ENCODE results near the gene ELANE.

DNA sequence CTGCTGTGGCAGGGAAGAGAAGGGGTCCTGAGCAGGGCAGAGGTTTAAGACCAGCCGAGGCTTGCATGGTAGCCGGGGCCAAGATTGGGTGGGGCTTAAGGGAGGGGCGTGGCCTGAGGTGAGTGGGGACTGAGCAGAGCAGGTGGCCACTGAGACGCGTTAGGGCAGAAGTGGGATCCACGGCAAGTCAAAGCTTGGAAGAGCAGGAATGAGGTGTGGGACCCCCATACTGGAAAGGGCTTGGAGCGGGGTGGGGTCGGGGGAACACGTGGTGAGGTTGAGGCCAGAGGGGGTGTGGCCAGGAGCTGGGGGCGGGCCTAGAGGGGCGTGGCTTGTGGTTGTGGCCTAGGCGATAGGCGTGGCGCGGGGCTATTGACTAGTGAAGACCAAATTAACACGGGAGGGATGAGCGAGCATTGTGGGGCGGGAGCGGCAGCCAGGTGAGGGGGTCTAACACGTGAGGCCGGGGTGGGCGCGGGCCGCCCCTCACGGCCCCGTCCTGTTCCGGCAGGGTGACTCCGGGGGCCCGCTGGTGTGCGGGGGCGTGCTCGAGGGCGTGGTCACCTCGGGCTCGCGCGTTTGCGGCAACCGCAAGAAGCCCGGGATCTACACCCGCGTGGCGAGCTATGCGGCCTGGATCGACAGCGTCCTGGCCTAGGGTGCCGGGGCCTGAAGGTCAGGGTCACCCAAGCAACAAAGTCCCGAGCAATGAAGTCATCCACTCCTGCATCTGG is 10.6 kb downstream of the ELANE start:
- TF ChIP-seq EZH2 (IDR thresholded peaks at IDR 0.05; ENCODE audit: borderline replicate concordance, low read length): no peak
- TF ChIP-seq, protein P1, sequence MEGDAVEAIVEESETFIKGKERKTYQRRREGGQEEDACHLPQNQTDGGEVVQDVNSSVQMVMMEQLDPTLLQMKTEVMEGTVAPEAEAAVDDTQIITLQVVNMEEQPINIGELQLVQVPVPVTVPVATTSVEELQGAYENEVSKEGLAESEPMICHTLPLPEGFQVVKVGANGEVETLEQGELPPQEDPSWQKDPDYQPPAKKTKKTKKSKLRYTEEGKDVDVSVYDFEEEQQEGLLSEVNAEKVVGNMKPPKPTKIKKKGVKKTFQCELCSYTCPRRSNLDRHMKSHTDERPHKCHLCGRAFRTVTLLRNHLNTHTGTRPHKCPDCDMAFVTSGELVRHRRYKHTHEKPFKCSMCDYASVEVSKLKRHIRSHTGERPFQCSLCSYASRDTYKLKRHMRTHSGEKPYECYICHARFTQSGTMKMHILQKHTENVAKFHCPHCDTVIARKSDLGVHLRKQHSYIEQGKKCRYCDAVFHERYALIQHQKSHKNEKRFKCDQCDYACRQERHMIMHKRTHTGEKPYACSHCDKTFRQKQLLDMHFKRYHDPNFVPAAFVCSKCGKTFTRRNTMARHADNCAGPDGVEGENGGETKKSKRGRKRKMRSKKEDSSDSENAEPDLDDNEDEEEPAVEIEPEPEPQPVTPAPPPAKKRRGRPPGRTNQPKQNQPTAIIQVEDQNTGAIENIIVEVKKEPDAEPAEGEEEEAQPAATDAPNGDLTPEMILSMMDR (conservative IDR thresholded peaks at IDR 0.05 in 1 of 2, IDR thresholded peaks at IDR 0.05 in 1 of 2; ENCODE audit: extremely low read depth in 1 of 2, insufficient read depth in 1 of 2, low read depth in 1 of 2, low read length in 2 of 2): no peak
